ENCODE data around the gene MRPL36. TPM values are rescaled to one million over a fixed set of nuclear protein-coding genes. Genes with fewer than 3 reads are reported as not detected.

The MRPL36 gene
- total and polyA plus RNA-seq, 4 experiments from 2014 or later, result 30.7 to 85.1 (median 54.7) TPM

DNA sequence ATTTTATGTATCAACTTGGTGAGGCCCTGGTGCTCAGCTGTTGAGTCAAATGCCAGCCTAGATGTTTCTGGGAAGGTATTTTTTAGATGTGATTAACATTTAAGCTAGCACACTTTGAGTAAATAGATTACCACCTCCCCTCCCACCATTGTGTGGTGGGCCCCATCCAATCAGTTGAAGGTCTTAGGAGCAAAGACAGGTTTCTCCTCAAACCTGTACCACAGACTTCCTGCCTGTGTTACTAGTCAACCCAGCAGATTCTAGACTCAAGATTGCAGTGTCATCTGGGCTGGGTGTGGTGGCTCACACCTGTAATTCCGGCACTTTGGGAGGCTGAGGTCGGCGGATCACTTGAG lies 33.8 kb downstream of the MRPL36 start:
- Histone ChIP-seq H3K4me3 (ENCODE audit: low read length in 2 of 2) (no peak overlapping the region), H3K36me3 (ENCODE audit: insufficient read depth, low read length) (no peaks in the 10 kb centered on the region), H3K27ac (ENCODE audit: low read depth, low read length) (no peak overlapping the region), H3K9me3 (ENCODE audit: control insufficient read depth in 1 of 2, low read length in 2 of 2) (no peaks in the 10 kb centered on the region), H3K27me3 (ENCODE audit: insufficient read depth, low read length) (no peaks in the 10 kb centered on the region), H3K4me1 (ENCODE audit: insufficient read depth, low read length) (no peaks in the 10 kb centered on the region)
- POLR2A ChIA-PET (ENCODE audit: partially characterized antibody), result no interaction called here
- no peak for DNase-seq
- H3K9me3 Mint-ChIP-seq, result no peaks in the 10 kb centered on the region
- intact Hi-C loops (cut with micrococcal nuclease), result no loop called here
- H3K27ac Mint-ChIP-seq, result no peak overlapping the region
- CTCF ChIA-PET (ENCODE audit: partially characterized antibody), result interaction anchor here (1.2 kb wide), 1 partner anchor 274 kb away, joined by 3 read pairs; no protein-coding TSS in a partner anchor
- no peaks in the 10 kb centered on the region for H3K36me3 Mint-ChIP-seq
- no peaks in the 10 kb centered on the region for H3K4me1 Mint-ChIP-seq
- no peak overlapping the region for H3K4me3 Mint-ChIP-seq
- H3K27me3 Mint-ChIP-seq, result peaks cover 9 to 21% of the 10 kb centered on the region in 2 donors

DNA sequence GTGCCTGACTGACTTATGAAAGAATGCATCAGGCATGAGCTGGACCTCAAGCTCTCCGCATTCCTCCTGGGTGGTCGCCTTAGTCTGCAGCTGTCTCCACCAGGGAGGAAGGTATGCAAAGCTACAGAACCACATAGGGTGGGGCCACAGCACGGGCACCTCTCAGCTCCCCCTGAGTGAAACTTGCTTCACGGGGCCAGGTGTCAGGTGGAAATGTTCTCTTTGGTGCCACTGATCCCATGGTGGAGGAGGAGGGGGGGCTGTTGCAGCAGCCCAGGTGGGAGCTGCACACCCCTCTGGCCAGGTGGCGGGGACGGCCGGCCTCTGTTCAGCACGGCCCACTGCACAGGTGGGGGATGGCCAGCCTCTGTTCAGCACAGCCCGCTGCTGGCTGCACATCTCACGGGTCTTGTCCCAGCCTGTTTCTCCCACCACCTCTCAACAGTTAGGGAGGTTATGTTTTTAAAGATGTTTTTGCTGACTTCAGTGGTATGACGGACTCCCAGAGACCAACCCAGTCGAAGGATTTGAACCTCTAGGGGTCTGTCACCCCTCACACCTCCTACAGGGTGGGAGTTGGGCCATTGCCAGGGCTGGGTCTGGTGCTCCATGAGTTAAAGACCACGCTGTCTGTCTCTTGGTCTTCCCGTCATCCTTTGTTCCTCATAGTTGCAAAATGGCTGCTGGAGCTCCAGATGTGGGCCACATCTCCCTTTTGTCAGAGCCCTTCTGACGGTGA lies 34.3 kb downstream of the MRPL36 start:
- no peaks in the 10 kb centered on the region for H3K9me3 ChIP-seq (ENCODE audit: control insufficient read depth in 1 of 2, low read length in 2 of 2)
- H3K27ac Mint-ChIP-seq, result no peak overlapping the region
- H3K4me3 ChIP-seq (ENCODE audit: low read length in 2 of 2), result no peak overlapping the region
- H3K27me3 ChIP-seq (ENCODE audit: insufficient read depth, low read length), result no peaks in the 10 kb centered on the region
- H3K36me3 ChIP-seq (ENCODE audit: insufficient read depth, low read length), result no peaks in the 10 kb centered on the region
- H3K27me3 Mint-ChIP-seq, result peaks cover 9 to 20% of the 10 kb centered on the region in 2 donors
- CTCF ChIA-PET (ENCODE audit: partially characterized antibody), result interaction anchor here (1.2 kb wide), 1 partner anchor 274 kb away, joined by 3 read pairs; no protein-coding TSS in a partner anchor
- POLR2A ChIA-PET (ENCODE audit: partially characterized antibody), result no interaction called here
- no peaks in the 10 kb centered on the region for H3K9me3 Mint-ChIP-seq
- DNase-seq, result no peak
- intact Hi-C loops (cut with micrococcal nuclease), result no loop called here
- no peaks in the 10 kb centered on the region for H3K4me1 Mint-ChIP-seq
- no peaks in the 10 kb centered on the region for H3K4me1 ChIP-seq (ENCODE audit: insufficient read depth, low read length)
- no peak overlapping the region for H3K27ac ChIP-seq (ENCODE audit: low read depth, low read length)
- no peaks in the 10 kb centered on the region for H3K36me3 Mint-ChIP-seq
- no peak overlapping the region for H3K4me3 Mint-ChIP-seq

DNA sequence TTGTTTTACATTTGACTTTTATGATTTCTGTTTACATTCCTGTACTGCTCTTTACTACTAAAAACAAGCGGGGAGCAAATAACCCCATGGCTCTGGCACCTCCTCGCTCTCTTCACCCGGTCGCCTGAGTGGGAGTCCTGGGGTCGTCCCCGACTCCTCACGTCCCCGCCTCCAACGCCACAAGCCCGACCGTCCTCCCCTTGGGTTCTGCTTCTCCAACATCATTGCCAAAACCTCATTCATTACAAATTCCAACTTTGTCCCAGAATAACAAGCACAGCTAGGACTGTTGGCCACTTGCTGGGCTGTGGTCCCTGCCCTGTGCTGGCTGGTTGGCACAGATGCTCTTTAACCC lies 35.1 kb downstream of the MRPL36 start:
- intact Hi-C loops (cut with micrococcal nuclease), result no loop called here

DNA sequence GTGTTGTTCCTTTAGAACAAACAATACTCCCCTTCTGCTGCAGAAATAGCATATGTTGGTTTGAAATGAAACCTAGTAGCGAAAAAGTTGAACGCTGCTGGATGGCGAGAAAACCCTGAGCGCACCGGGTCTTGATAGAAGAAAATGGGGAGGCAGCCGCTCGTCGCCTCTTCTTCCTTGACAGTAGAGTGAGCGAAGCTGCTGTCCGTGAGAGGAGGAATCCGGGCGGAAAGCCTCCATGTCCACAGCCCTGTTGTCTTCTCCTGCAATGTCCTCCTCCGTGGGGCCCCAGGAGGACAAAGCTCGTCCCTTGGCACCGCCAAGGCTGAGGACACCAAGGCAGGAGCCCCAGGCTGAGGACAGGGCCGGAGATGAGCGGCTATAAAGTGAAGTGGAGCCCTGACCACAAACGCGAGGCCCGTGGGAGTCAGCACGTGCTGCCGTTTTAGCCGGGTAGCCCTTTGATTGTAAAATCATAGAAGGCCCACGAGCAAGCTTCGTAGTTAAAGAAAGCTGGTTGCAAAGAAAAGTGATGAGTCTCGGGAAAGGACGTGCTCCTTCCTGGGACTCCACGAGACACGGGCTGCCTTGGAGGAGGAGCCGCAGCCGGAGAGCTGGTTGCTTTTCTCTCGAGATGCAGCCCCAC lies 35.6 kb downstream of the MRPL36 start:
- no peaks in the 10 kb centered on the region for H3K4me1 ChIP-seq (ENCODE audit: insufficient read depth, low read length)
- no peaks in the 10 kb centered on the region for H3K36me3 Mint-ChIP-seq
- intact Hi-C loops (cut with micrococcal nuclease), result loop anchor here (1.0 kb wide), 1 partner anchor 274 kb away; no protein-coding TSS in a partner anchor
- ChIA-PET POLR2A (ENCODE audit: partially characterized antibody) (no interaction called here), CTCF (ENCODE audit: partially characterized antibody) (interaction anchor here (0.7 to 2.6 kb wide), 9 partner anchors 9 to 279 kb away, joined by 3 to 16 read pairs (median 4); no protein-coding TSS in a partner anchor)
- H3K4me3 ChIP-seq (ENCODE audit: low read length in 2 of 2), result no peak overlapping the region
- DNase-seq, result no peak
- H3K4me1 Mint-ChIP-seq, result no peaks in the 10 kb centered on the region
- H3K27me3 ChIP-seq (ENCODE audit: insufficient read depth, low read length), result no peaks in the 10 kb centered on the region
- H3K27me3 Mint-ChIP-seq, result peaks cover 9 to 20% of the 10 kb centered on the region in 2 donors
- no peaks in the 10 kb centered on the region for H3K9me3 Mint-ChIP-seq
- no peak overlapping the region for H3K4me3 Mint-ChIP-seq
- no peak overlapping the region for H3K27ac Mint-ChIP-seq
- H3K36me3 ChIP-seq (ENCODE audit: insufficient read depth, low read length), result no peaks in the 10 kb centered on the region
- H3K9me3 ChIP-seq (ENCODE audit: control insufficient read depth in 1 of 2, low read length in 2 of 2), result no peaks in the 10 kb centered on the region
- H3K27ac ChIP-seq (ENCODE audit: low read depth, low read length), result no peak overlapping the region

More for the DNA sequence above, 35.1 kb downstream of the MRPL36 start:
- CTCF ChIA-PET (ENCODE audit: partially characterized antibody), result interaction anchor here (1.2 to 2.6 kb wide), 4 partner anchors 12 to 275 kb away, joined by 3 to 16 read pairs (median 6); no protein-coding TSS in a partner anchor
- H3K36me3 ChIP-seq (ENCODE audit: insufficient read depth, low read length), result no peaks in the 10 kb centered on the region
- no peak overlapping the region for H3K4me3 ChIP-seq (ENCODE audit: low read length in 2 of 2)
- H3K4me1 ChIP-seq (ENCODE audit: insufficient read depth, low read length), result no peaks in the 10 kb centered on the region
- Mint-ChIP-seq H3K27ac (peak overlapping the region in 1 of 7 donors; percentile 52), H3K4me1 (no peaks in the 10 kb centered on the region), H3K9me3 (no peaks in the 10 kb centered on the region), H3K36me3 (no peaks in the 10 kb centered on the region), H3K27me3 (peaks cover 9 to 20% of the 10 kb centered on the region in 2 donors), H3K4me3 (no peak overlapping the region)
- POLR2A ChIA-PET (ENCODE audit: partially characterized antibody), result no interaction called here
- H3K27me3 ChIP-seq (ENCODE audit: insufficient read depth, low read length), result no peaks in the 10 kb centered on the region
- no peak overlapping the region for H3K27ac ChIP-seq (ENCODE audit: low read depth, low read length)
- no peak for DNase-seq
- H3K9me3 ChIP-seq (ENCODE audit: control insufficient read depth in 1 of 2, low read length in 2 of 2), result no peaks in the 10 kb centered on the region

DNA sequence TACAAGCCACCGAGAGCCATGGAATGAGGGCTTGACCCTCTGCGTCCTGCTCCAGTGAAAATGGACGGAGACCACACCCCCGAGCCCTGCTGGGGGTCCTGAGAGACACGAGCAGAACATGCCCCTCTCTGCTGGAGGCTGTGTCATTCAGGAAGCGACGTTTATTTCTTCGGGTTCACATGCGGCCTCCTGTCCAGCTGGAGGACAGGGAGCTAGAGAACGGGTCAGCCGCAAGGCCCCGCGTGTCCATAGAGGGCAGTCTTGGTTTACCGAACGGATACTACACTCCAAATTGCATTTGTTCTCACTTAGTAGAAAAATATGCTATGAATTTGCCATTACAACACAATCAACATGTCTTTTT lies 36.1 kb downstream of the MRPL36 start:
- Histone ChIP-seq H3K9me3 (ENCODE audit: control insufficient read depth in 1 of 2, low read length in 2 of 2) (no peaks in the 10 kb centered on the region), H3K27me3 (ENCODE audit: insufficient read depth, low read length) (no peaks in the 10 kb centered on the region), H3K4me1 (ENCODE audit: insufficient read depth, low read length) (no peaks in the 10 kb centered on the region), H3K36me3 (ENCODE audit: insufficient read depth, low read length) (no peaks in the 10 kb centered on the region), H3K27ac (ENCODE audit: low read depth, low read length) (no peak overlapping the region), H3K4me3 (ENCODE audit: low read length in 2 of 2) (no peak overlapping the region)
- H3K9me3 Mint-ChIP-seq, result peaks cover 0 to 5% (median 3%) of the 10 kb centered on the region in 8 donors
- intact Hi-C loops (cut with micrococcal nuclease), result loop anchor here (1.0 kb wide), 1 partner anchor 275 kb away; no protein-coding TSS in a partner anchor
- peaks cover 0 to 4% of the 10 kb centered on the region in 2 donors for H3K36me3 Mint-ChIP-seq
- H3K4me1 Mint-ChIP-seq, result no peaks in the 10 kb centered on the region
- H3K4me3 Mint-ChIP-seq, result no peak overlapping the region
- peak in 4 of 5 donors; percentile 12 to 30 (median 24) for DNase-seq
- peaks cover 9 to 20% of the 10 kb centered on the region in 2 donors for H3K27me3 Mint-ChIP-seq
- H3K27ac Mint-ChIP-seq, result no peak overlapping the region
- CTCF ChIA-PET (ENCODE audit: partially characterized antibody), result interaction anchor here (0.7 to 2.6 kb wide), 10 partner anchors 10 to 279 kb away, joined by 3 to 16 read pairs (median 4); no protein-coding TSS in a partner anchor
- POLR2A ChIA-PET (ENCODE audit: partially characterized antibody), result interaction anchor here (0.7 kb wide), 1 partner anchor 37 kb away, joined by 3 read pairs; no protein-coding TSS in a partner anchor

DNA sequence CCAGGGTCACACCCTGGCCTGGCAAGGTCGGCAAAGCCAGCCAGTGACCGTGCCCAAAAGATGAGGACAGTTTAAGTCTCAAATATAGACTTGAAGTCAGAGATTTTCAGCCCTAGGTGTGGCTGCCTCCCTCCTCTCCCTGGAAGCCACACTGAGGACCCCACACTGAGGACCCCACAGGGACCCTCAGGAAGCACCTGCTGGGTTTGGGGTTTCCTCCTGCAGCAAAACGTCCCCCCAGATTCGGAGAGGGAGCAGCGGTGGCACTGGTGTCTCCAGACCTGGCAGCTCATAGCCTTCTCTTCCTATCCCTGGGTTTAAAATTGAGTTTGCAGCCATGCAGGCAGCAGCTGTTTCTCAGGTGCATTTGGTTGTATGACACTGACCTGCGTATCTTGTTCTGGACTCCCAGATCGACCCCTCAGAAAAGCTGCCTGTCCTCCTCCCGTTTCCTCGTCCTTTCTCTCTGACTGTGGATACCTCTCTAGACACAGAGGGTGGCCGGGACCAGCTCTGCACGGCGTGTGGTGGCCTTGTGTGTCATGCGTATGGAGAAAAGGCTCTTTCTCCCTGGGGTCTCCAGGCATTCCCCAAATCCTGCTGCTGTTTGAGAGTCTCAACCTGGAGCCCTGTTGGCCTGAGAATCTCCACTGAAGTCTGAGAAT lies 36.6 kb downstream of the MRPL36 start:
- H3K27ac Mint-ChIP-seq, result no peak overlapping the region
- ChIA-PET POLR2A (ENCODE audit: partially characterized antibody) (interaction anchor here (0.7 kb wide), 1 partner anchor 38 kb away, joined by 3 read pairs; no protein-coding TSS in a partner anchor), CTCF (ENCODE audit: partially characterized antibody) (interaction anchor here (0.7 to 2.6 kb wide), 10 partner anchors 10 to 280 kb away, joined by 3 to 16 read pairs (median 4); no protein-coding TSS in a partner anchor)
- Histone ChIP-seq H3K9me3 (ENCODE audit: control insufficient read depth in 1 of 2, low read length in 2 of 2) (no peaks in the 10 kb centered on the region), H3K4me3 (ENCODE audit: low read length in 2 of 2) (no peak overlapping the region), H3K4me1 (ENCODE audit: insufficient read depth, low read length) (no peaks in the 10 kb centered on the region), H3K36me3 (ENCODE audit: insufficient read depth, low read length) (no peaks in the 10 kb centered on the region), H3K27me3 (ENCODE audit: insufficient read depth, low read length) (no peaks in the 10 kb centered on the region), H3K27ac (ENCODE audit: low read depth, low read length) (no peak overlapping the region)
- H3K36me3 Mint-ChIP-seq, result peaks cover 0 to 7% of the 10 kb centered on the region in 2 donors
- intact Hi-C loops (cut with micrococcal nuclease), result loop anchor here (1.0 kb wide), 1 partner anchor 275 kb away; no protein-coding TSS in a partner anchor
- H3K4me3 Mint-ChIP-seq, result no peak overlapping the region
- no peaks in the 10 kb centered on the region for H3K4me1 Mint-ChIP-seq
- peaks cover 9 to 20% of the 10 kb centered on the region in 2 donors for H3K27me3 Mint-ChIP-seq
- peaks cover 0 to 10% (median 7%) of the 10 kb centered on the region in 8 donors for H3K9me3 Mint-ChIP-seq
- DNase-seq, result no peak
